Smooth muscle cell (in vitro differentiated cells): Measurements from ENCODE around the gene ZSCAN18. TPM values are rescaled to one million over a fixed set of nuclear protein-coding genes. Genes with fewer than 3 reads are reported as not detected.

Experiments
- DNase-seq: peaks from one replicate; lab custom pipeline; 2025; ENCODE audit not compliant: unreplicated experiment; lab: John Stamatoyannopoulos, UW
- H2AFZ ChIP-seq: fragments of 200-600 bp; sonication (generic); 2 replicates; pipeline ENCODE4 v1.6.0; 2016; ENCODE audit warnings: antibody characterized with exemption, low read depth, mild to moderate bottlenecking
- H3F3A ChIP-seq: fragments of 200-600 bp; sonication (generic); 2 replicates; pipeline ENCODE4 v1.6.0; 2017; ENCODE audit warnings: antibody characterized with exemption, low read depth
- H3K27ac ChIP-seq: fragments of 200-600 bp; sonication (generic); 2 replicates; pipeline ENCODE4 v1.5.1; 2016; ENCODE audit warnings: low read depth, mild to moderate bottlenecking
- H3K27me3 ChIP-seq: fragments of 200-600 bp; sonication (generic); 2 replicates; pipeline ENCODE4 v1.6.1; 2016; ENCODE audit warnings: low read depth, mild to moderate bottlenecking
- H3K36me3 ChIP-seq: fragments of 200-600 bp; sonication (generic); 2 replicates; pipeline ENCODE4 v1.5.1; 2016; ENCODE audit warnings: low read depth
- H3K4me1 ChIP-seq: fragments of 200-600 bp; sonication (generic); 2 replicates; pipeline ENCODE4 v1.5.1; 2016; ENCODE audit warnings: low read depth
- H3K4me2 ChIP-seq: fragments of 200-600 bp; sonication (generic); 2 replicates; pipeline ENCODE4 v1.6.0; 2016; ENCODE audit warnings: mild to moderate bottlenecking
- H3K4me3 ChIP-seq: fragments of 200-600 bp; sonication (generic); 2 replicates; pipeline ENCODE4 v1.5.1; 2016; ENCODE audit warnings: mild to moderate bottlenecking
- H3K79me2 ChIP-seq: fragments of 200-600 bp; sonication (generic); 2 replicates; pipeline ENCODE4 v1.6.0; 2016; ENCODE audit warnings: low read depth, mild to moderate bottlenecking
- H3K9ac ChIP-seq: fragments of 200-600 bp; sonication (generic); 2 replicates; pipeline ENCODE4 v1.6.0; 2016; ENCODE audit warnings: low read depth
- H3K9me3 ChIP-seq: fragments of 200-600 bp; sonication (generic); replicated peaks from 2 replicates; pipeline ENCODE4 v1.5.1; 2016; ENCODE audit warnings: low read depth
- H4K20me1 ChIP-seq: fragments of 200-600 bp; sonication (generic); 2 replicates; pipeline ENCODE4 v1.6.0; 2016; ENCODE audit warnings: low read depth
- WGBS: methylation state at CpG from one replicate; pipeline ENCODE4 v1.1.7; 2016; ENCODE audit warnings: low lambda C conversion rate; 5-methylcytosine and 5-hydroxymethylcytosine counted together
- polyA plus RNA-seq: library from polyadenylated mRNA; unstranded; fragments of >200 nt; fragmentation: Nextera tagmentation; extraction: Ambion mirVana; gene quantifications from 2 replicates; pipeline ENCODE4 v1.2.1, GENCODE V29; 2016
- total RNA-seq: library from RNA; depleted of rRNA; stranded (reverse); fragments of >200 nt; gene quantifications from 2 replicates; pipeline ENCODE4 v1.2.3, GENCODE V29; 2014
- TF ChIP-seq, protein P1 (sequence below): fragments of 200-600 bp; sonication (generic); IDR thresholded peaks from 2 replicates; pipeline ENCODE4 v1.5.1; 2017; ENCODE audit warnings: borderline replicate concordance, mild to moderate bottlenecking, antibody characterized with exemption; ENCODE audit not compliant: insufficient read depth, poor library complexity, severe bottlenecking

The ZSCAN18 gene
- total and polyA plus RNA-seq, 2 experiments from 2014 or later, result 32.9 to 54.6 TPM

DNA sequence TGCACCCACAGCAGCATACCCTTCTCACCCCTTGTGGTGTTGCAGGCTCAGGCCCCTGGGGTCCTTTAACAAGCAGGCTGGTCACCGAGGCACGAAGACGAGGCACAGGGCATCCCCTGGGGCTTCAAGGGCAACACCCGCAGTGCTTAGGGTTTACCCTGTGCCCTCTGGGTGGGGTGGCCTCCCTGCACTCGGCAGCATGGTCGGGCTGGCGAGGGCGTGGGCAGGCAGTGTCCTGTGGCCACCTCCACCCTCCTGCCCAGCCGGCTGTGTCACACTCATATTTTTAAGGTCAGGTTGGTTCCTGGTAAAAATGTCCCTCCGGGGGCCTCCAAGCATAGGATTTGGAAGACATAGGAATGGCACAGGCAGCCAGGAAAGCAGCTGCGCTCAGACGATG lies 50.4 kb downstream of the ZSCAN18 start:
- DNase-seq, result no peak
- Histone ChIP-seq H3K4me2 (no peak overlapping the region), H3K9ac (no peak overlapping the region), H4K20me1 (no peaks in the 10 kb centered on the region), H3K79me2 (no peaks in the 10 kb centered on the region), H3K9me3 (no peaks in the 10 kb centered on the region), H3K27me3 (no peaks in the 10 kb centered on the region), H3K36me3 (no peaks in the 10 kb centered on the region), H3K4me3 (no peak overlapping the region), H3K27ac (no peak overlapping the region), H3K4me1 (no peaks in the 10 kb centered on the region), H2AFZ (no peak overlapping the region), H3F3A (no peaks in the 10 kb centered on the region)
- 93% methylated on average over 12 of the region's 12 CpGs for WGBS
- TF ChIP-seq, protein P1, sequence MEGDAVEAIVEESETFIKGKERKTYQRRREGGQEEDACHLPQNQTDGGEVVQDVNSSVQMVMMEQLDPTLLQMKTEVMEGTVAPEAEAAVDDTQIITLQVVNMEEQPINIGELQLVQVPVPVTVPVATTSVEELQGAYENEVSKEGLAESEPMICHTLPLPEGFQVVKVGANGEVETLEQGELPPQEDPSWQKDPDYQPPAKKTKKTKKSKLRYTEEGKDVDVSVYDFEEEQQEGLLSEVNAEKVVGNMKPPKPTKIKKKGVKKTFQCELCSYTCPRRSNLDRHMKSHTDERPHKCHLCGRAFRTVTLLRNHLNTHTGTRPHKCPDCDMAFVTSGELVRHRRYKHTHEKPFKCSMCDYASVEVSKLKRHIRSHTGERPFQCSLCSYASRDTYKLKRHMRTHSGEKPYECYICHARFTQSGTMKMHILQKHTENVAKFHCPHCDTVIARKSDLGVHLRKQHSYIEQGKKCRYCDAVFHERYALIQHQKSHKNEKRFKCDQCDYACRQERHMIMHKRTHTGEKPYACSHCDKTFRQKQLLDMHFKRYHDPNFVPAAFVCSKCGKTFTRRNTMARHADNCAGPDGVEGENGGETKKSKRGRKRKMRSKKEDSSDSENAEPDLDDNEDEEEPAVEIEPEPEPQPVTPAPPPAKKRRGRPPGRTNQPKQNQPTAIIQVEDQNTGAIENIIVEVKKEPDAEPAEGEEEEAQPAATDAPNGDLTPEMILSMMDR, result no peak

DNA sequence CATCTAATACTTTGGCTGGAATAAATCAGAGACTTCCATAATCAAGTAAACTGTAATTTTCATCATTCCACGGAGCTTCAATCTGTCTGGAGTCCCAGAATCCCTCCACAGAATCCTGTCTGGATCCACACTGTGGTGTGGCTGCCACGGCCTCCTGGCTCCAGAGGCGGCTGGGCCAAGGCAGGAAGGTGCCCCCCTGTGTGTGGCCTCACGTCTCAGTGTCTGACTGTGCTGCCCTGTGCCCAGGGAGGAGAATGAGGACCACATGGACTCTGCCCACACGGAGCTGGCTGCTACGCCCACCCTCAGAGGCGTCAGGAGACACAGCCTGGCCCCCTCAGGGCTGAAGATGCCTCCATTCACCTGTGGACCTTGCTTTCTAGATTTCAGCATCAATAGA lies 51.2 kb downstream of the ZSCAN18 start:
- Histone ChIP-seq H4K20me1 (no peaks in the 10 kb centered on the region), H3K36me3 (no peaks in the 10 kb centered on the region), H3K4me3 (no peak overlapping the region), H2AFZ (no peak overlapping the region), H3K79me2 (no peaks in the 10 kb centered on the region), H3F3A (no peaks in the 10 kb centered on the region), H3K9me3 (no peaks in the 10 kb centered on the region), H3K4me2 (no peak overlapping the region), H3K4me1 (no peaks in the 10 kb centered on the region), H3K9ac (no peak overlapping the region), H3K27ac (no peak overlapping the region), H3K27me3 (no peaks in the 10 kb centered on the region)
- DNase-seq, result no peak
- TF ChIP-seq, protein P1, result no peak
- 71% methylated on average over 7 of the region's 7 CpGs for WGBS

DNA sequence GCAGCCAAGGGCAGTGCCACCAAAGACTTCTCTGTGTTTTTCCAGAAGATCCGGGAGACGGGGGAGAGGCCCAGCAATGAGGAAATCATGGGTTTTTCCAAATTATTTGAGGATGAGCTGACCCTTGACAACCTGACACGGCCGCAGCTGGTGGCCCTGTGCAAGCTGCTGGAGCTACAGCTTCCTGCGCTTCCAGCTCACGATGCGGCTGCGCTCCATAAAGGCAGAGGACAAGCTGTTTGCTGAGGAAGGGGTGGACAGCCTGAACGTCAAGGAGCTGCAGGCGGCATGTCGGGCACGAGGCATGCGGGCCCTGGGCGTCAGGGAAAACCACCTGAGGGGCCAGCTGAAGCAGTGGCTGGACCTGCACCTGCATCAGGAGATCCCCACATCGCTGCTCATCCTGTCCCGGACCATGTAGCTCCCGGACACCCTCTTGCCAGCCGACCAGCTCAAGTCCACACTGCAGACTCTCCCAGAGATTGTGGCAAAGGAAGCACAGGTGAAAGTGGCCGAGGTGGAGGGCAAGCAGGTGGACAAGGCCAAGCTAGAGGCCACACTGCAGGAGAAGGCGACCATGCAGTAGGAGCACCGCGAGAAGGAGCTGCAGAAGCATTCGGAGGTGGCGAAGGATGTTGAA lies 52.5 kb downstream of the ZSCAN18 start:
- Histone ChIP-seq H3K27ac (no peak overlapping the region), H3K4me2 (no peak overlapping the region), H3K4me1 (no peaks in the 10 kb centered on the region), H3F3A (no peaks in the 10 kb centered on the region), H3K79me2 (no peaks in the 10 kb centered on the region), H3K27me3 (no peaks in the 10 kb centered on the region), H4K20me1 (no peaks in the 10 kb centered on the region), H3K9ac (no peak overlapping the region), H3K36me3 (no peaks in the 10 kb centered on the region), H3K9me3 (no peaks in the 10 kb centered on the region), H3K4me3 (no peak overlapping the region), H2AFZ (no peak overlapping the region)
- 87% methylated on average over 23 of the region's 24 CpGs for WGBS
- no peak for DNase-seq
- TF ChIP-seq, protein P1, result no peak

DNA sequence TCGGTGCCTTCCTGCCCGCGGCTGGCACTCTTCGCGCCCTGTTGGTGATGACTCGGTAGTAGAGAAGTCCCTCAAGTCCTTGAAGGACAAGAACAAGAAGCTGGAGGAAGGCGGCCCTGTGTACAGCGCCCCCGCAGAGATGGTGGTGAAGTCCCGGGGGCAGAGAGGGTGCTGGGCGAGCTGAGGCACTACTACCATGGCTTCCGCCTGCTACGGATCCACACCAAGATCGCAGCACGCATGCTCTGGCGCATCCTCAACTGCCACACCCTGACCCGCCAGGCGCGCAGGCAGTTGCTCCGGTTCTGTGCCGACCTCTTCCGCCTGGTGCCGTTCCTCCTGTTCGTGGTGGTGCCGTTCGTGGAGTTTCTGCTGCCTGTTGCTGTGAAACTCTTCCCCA lies 53.1 kb downstream of the ZSCAN18 start:
- WGBS, result 96% methylated on average over 26 of the region's 26 CpGs
- TF ChIP-seq, protein P1, result no peak
- no peak overlapping the region for H3K4me2 ChIP-seq
- no peaks in the 10 kb centered on the region for H3K27me3 ChIP-seq
- no peaks in the 10 kb centered on the region for H4K20me1 ChIP-seq
- H3K79me2 ChIP-seq, result no peaks in the 10 kb centered on the region
- H2AFZ ChIP-seq, result no peak overlapping the region
- H3F3A ChIP-seq, result no peaks in the 10 kb centered on the region
- no peak for DNase-seq
- H3K9ac ChIP-seq, result no peak overlapping the region
- H3K4me3 ChIP-seq, result no peak overlapping the region
- H3K4me1 ChIP-seq, result no peaks in the 10 kb centered on the region
- no peak overlapping the region for H3K27ac ChIP-seq
- no peaks in the 10 kb centered on the region for H3K9me3 ChIP-seq
- H3K36me3 ChIP-seq, result no peaks in the 10 kb centered on the region
